Fibroblast of mammary gland (primary cell): ENCODE results near the gene CNTNAP1.

Experiments used
- DNase-seq: peaks from one replicate; pipeline ENCODE4 v3.0.0-alpha.2; 2010; ENCODE audit warnings: low read depth
- H3K4me3 ChIP-seq: 2 replicates; pipeline ENCODE4 v1.5.1; 2011; ENCODE audit warnings: low read depth, mild to moderate bottlenecking, low read length, moderate library complexity; ENCODE audit not compliant: control insufficient read depth
- CTCF ChIP-seq: conservative IDR thresholded peaks from 2 replicates; pipeline ENCODE4 v1.5.1; 2011; ENCODE audit warnings: low read depth, low read length, inconsistent platforms; ENCODE audit not compliant: control insufficient read depth, insufficient read depth

Gene CNTNAP1

GRCh38 chr17:42704837-42705494, 22.6 kb downstream of the CNTNAP1 start:
- DNase-seq: no peak
- H3K4me3 ChIP-seq: no peak overlapping the region
- no peak for TF ChIP-seq CTCF

- no peak overlapping the region for H3K4me3 ChIP-seq
- no peak for DNase-seq
- TF ChIP-seq CTCF: no peak
Observed at GRCh38 chr17:42706732-42707131, 24.4 kb downstream of the CNTNAP1 start.

GRCh38 chr17:42708588-42708987, 26.3 kb downstream of the CNTNAP1 start:
- no peak for DNase-seq
- no peak for TF ChIP-seq CTCF
- no peak overlapping the region for H3K4me3 ChIP-seq

GRCh38 chr17:42709561-42709960, 27.2 kb downstream of the CNTNAP1 start:
- no peak for TF ChIP-seq CTCF
- peak; percentile 4 for DNase-seq
- no peak overlapping the region for H3K4me3 ChIP-seq

GRCh38 chr17:42720996-42721583, 38.8 kb downstream of the CNTNAP1 start:
- H3K4me3 ChIP-seq: no peak overlapping the region
- DNase-seq: peak; percentile 76
- peak; percentile 72 for TF ChIP-seq CTCF

GRCh38 chr17:42723636-42724035, 41.3 kb downstream of the CNTNAP1 start:
- DNase-seq: no peak
- no peak overlapping the region for H3K4me3 ChIP-seq
- TF ChIP-seq CTCF: no peak
